Chondrocyte (in vitro differentiated cells): Measurements from ENCODE around the gene SMARCA2. TPM values are rescaled to one million over a fixed set of nuclear protein-coding genes. Genes with fewer than 3 reads are reported as not detected.

Experiments
- DNase-seq: peaks from one replicate; pipeline ENCODE4 v3.0.0; 2021; ENCODE audit warnings: mixed read lengths, low spot score
- H3K27ac Mint-ChIP-seq: one replicate; pipeline ENCODE4 v1.8.0; 2021; ENCODE audit warnings: mild to moderate bottlenecking, moderate library complexity, mixed read lengths; ENCODE audit not compliant: unreplicated experiment
- H3K27me3 Mint-ChIP-seq: 2 replicates; pipeline ENCODE4 v1.8.0; 2021; ENCODE audit warnings: low read depth, mixed read lengths
- H3K36me3 Mint-ChIP-seq: 2 replicates; pipeline ENCODE4 v1.8.0; 2021; ENCODE audit warnings: low read depth, mixed read lengths
- H3K4me1 Mint-ChIP-seq: 2 replicates; pipeline ENCODE4 v1.8.0; 2021; ENCODE audit warnings: low read depth, mild to moderate bottlenecking, mixed read lengths
- H3K4me3 Mint-ChIP-seq: one replicate; pipeline ENCODE4 v1.8.0; 2021; ENCODE audit warnings: mild to moderate bottlenecking, moderate library complexity, mixed read lengths; ENCODE audit not compliant: unreplicated experiment
- H3K9me3 Mint-ChIP-seq: 2 replicates; pipeline ENCODE4 v1.8.0; 2021; ENCODE audit warnings: low read depth, mixed read lengths
- CTCF ChIP-seq: fragments of 200-600 bp; sonication (generic); IDR thresholded peaks from 2 replicates; pipeline ENCODE4 v1.5.0; 2021; ENCODE audit warnings: antibody characterized with exemption, mild to moderate bottlenecking, moderate library complexity
- total RNA-seq: library from RNA; stranded (reverse); gene quantifications from 3 replicates; pipeline ENCODE4 v1.2.1, GENCODE V29; 2021

SMARCA2 gene
- total RNA-seq, 1 donor from 2014 or later: 95.1 TPM

GRCh38 chr9:2159521-2160454 is 144.6 kb downstream of the SMARCA2 start:
- Mint-ChIP-seq H3K4me1 (peaks cover 40% of the 10 kb centered on the region), H3K4me3 (peak overlapping the region; percentile 61), H3K9me3 (no peaks in the 10 kb centered on the region), H3K36me3 (peaks cover 11% of the 10 kb centered on the region), H3K27ac (peak overlapping the region; percentile 93), H3K27me3 (no peaks in the 10 kb centered on the region)
- DNase-seq: no peak
- no peak for TF ChIP-seq CTCF

GRCh38 chr9:2161661-2162060 is 146.5 kb downstream of the SMARCA2 start:
- H3K9me3 Mint-ChIP-seq: no peaks in the 10 kb centered on the region
- H3K27me3 Mint-ChIP-seq: no peaks in the 10 kb centered on the region
- H3K36me3 Mint-ChIP-seq: peaks cover 11% of the 10 kb centered on the region
- no peak overlapping the region for H3K4me3 Mint-ChIP-seq
- TF ChIP-seq CTCF: no peak
- no peak for DNase-seq
- peaks cover 40% of the 10 kb centered on the region for H3K4me1 Mint-ChIP-seq
- H3K27ac Mint-ChIP-seq: no peak overlapping the region

GRCh38 chr9:2163231-2163885 is 148.2 kb downstream of the SMARCA2 start:
- H3K36me3 Mint-ChIP-seq: peaks cover 15% of the 10 kb centered on the region
- H3K4me1 Mint-ChIP-seq: peaks cover 24% of the 10 kb centered on the region
- no peak overlapping the region for H3K27ac Mint-ChIP-seq
- H3K9me3 Mint-ChIP-seq: no peaks in the 10 kb centered on the region
- H3K27me3 Mint-ChIP-seq: no peaks in the 10 kb centered on the region
- no peak for TF ChIP-seq CTCF
- H3K4me3 Mint-ChIP-seq: no peak overlapping the region
- no peak for DNase-seq

GRCh38 chr9:2164268-2164667 is 149.1 kb downstream of the SMARCA2 start:
- Mint-ChIP-seq H3K4me3 (no peak overlapping the region), H3K36me3 (peaks cover 21% of the 10 kb centered on the region), H3K27me3 (no peaks in the 10 kb centered on the region), H3K4me1 (peaks cover 17% of the 10 kb centered on the region), H3K9me3 (no peaks in the 10 kb centered on the region), H3K27ac (no peak overlapping the region)
- no peak for DNase-seq
- TF ChIP-seq CTCF: no peak

- Mint-ChIP-seq H3K4me3 (no peak overlapping the region), H3K4me1 (no peaks in the 10 kb centered on the region), H3K36me3 (peaks cover 28% of the 10 kb centered on the region), H3K9me3 (no peaks in the 10 kb centered on the region), H3K27ac (no peak overlapping the region), H3K27me3 (no peaks in the 10 kb centered on the region)
- TF ChIP-seq CTCF: no peak
- DNase-seq: no peak
These were observed 151.1 kb downstream of the SMARCA2 start for GRCh38 chr9:2166203-2166602.
